ENCODE results near the gene FCRLB.
"Not testable (repeated sequence)": the region's sequence is repeated elsewhere in the genome, so short reads cannot be mapped to it uniquely, and the experiment has no call there.

FCRLB gene

DNA sequence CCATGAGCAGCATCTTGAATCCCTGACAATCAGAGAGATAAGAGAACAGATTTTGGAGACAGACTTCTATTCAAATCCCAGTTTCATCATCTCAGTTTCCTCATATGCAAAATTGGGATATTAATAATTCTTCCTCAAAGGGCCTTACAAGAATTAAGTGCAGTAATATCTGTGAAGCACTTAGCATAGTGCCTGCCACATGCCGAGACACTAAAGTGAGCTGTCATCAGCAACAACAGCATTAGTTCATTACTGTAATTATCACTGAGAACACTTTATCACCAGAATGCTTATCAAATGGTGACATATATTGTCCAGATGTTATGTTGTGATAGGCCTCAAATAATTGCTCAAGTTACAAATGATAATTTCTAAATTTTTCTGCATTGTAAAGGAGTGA is 922 bp upstream of the FCRLB start:
- DNase-seq (ENCODE audit: low read depth): no peak

DNA sequence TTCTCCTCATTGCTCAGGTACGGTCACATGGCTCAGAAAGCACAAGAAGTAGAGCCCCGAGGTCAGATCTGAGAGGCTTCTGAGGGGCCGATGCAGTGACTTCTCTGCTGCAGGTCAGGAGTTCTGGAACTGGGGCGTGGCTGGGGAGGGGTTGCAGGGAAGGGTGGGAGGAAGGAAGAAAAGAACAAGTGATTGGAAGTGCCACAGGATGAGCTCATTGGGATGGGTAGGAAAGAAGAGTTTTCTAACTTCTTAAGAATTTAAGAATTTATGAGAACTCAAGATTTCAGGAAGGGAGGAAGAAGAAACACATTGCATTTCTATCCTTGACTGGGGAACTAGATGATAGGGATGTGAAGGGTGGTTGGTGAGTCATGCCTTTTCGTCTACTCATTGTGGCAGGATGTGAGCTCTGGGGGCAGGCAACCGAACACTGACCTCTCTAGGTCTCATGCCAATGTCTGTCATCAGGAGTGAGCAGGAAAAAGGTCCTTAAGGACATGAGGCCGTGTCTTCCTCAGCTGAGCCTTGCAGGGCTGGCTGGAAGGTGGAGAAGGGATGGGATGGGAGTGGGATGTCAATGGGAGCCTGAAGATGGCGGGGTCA is 497 bp downstream of the FCRLB start:
- DNase-seq (ENCODE audit: low read depth): peak; percentile 91

GRCh38 chr1:161722406-161722805 is 1.1 kb downstream of the FCRLB start:
- DNase-seq (ENCODE audit: low read depth): no peak

- no peak for DNase-seq (ENCODE audit: low read depth)
These were observed 2.3 kb downstream of the FCRLB start for GRCh38 chr1:161723459-161724141.

DNA sequence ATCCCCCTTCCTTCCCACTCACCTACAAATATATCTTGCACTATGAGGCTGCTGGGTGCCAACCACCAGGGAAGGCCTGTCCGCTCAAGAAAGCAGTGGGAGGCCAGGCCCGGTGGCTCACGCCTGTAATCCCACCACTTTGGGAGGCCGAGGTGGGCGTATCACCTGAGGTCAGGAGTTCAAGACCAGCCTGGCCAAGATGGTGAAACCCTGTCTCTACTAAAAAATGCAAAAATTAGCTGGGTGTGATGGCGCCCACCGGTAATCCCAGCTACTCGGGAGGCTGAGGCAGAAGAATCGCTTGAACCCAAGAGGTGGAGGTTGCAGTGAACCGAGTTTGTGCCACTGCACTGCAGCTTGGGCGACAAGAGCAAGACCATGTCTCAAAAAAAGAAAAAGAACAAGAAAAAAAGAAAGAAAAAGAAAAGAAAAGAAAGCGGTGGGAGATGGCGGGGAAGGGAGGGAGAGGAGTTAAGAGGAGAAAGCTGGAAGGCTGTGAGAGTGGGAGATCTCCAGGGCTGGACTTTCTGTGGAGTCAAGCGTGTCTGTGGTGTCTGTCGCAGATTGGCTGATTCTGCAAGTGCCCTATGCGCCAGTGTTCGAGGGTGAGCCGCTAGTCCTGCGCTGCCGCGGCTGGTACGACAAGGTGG is 4.0 kb downstream of the FCRLB start:
- DNase-seq (ENCODE audit: low read depth): not testable (repeated sequence)

GRCh38 chr1:161725908-161726472 is 4.6 kb downstream of the FCRLB start:
- no peak for DNase-seq (ENCODE audit: low read depth)

GRCh38 chr1:161726473-161727255 is 5.3 kb downstream of the FCRLB start:
- peak; percentile 66 for DNase-seq (ENCODE audit: low read depth)

DNA sequence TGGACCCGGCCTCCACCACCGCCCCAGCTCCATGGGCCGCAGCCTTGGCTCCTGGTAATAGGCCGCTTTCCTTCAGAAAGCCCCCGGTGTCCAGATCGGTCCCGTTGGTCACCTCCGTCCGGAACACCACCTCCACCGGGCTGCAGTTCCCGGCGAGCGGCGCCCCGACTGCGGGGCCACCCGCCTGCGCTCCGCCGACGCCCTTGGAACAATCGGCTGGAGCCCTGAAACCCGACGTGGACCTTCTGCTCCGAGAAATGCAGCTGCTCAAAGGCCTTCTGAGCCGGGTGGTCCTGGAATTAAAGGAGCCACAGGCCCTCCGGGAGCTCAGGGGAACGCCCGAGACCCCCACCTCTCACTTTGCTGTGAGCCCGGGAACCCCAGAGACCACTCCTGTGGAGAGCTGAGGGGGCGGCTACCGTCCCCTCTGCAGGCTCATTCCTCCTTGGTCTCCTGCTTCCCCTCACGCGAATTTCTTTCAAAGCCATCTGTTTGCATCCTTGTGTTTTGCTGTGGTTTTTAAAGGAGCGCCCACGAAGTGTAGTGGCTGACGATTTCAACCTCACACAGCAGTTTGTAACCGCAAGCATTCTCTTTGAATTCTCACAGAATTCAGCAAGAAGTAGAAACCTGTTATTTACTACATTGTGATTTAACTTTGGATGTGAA is 6.0 kb downstream of the FCRLB start:
- DNase-seq (ENCODE audit: low read depth): peak; percentile 74

- DNase-seq (ENCODE audit: low read depth): no peak
These were observed 7.3 kb downstream of the FCRLB start for GRCh38 chr1:161728376-161729226.

DNA sequence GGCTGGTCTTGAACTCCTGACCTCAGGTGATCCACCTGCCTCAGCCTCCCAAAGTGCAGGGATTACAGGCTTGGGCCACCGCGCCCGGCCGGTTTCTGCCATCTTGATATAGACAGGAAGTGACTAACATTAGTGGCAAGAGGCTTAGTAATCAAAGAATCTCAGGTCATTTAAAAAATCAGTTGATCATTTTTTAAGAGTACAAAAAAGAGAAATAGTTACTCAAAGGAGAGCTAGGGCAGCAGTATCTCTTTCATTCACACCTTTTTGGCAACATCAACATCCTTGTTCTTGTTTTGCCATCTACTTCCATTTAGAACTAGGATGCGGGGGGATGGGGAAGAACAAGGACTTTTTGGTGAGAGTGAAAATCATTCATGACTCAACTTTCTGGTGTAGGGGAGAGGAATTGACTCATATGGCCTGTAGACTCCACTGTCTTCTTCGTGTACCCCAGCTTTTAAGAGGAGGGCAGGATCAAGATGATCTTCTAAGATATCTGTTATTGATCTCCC is 8.8 kb downstream of the FCRLB start:
- no peak for DNase-seq (ENCODE audit: low read depth)

DNA sequence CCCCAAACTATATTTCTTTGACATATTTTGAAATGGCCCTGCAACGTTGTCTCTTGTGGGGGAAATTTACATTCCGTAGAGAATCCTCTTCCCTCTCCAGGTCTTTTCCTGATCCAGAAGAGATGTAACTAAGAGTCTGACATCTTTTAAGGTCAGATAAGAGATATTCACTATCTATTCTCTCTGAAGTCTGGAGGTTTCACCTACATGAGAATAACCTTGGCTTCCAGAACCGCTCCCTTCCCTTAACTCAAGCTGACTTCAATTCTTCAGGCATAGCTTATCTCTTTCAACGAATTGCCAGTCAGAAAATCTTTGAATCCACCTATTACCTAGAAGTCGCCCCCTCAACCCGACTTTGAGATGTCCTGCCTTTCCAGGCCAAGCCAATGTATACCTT is 9.9 kb downstream of the FCRLB start:
- no peak for DNase-seq (ENCODE audit: low read depth)

- DNase-seq (ENCODE audit: low read depth): no peak
These were observed 10.8 kb downstream of the FCRLB start for GRCh38 chr1:161731981-161732718.

- DNase-seq (ENCODE audit: low read depth): peak; percentile 91
These were observed 12.2 kb downstream of the FCRLB start for GRCh38 chr1:161733526-161733925.

DNA sequence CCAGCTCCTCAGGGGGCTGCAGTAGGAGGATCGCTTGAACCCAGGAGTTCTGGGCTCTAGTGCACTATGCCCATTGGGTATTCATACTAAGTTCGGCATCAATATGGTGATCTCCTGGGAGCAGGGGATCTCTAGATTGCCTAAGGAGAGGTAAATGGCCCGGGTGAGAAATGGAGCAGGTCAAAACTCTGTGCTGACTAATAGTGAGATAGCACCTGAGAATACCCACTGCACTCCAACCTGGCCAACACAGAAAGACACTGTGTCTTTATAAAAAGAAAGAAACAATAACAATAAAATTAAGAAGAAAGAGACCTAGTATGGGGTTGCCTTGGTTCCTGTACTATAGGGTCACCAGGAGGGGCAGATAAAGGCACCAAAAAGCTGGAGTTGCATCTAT is 14.5 kb downstream of the FCRLB start:
- DNase-seq (ENCODE audit: low read depth): no peak

DNA sequence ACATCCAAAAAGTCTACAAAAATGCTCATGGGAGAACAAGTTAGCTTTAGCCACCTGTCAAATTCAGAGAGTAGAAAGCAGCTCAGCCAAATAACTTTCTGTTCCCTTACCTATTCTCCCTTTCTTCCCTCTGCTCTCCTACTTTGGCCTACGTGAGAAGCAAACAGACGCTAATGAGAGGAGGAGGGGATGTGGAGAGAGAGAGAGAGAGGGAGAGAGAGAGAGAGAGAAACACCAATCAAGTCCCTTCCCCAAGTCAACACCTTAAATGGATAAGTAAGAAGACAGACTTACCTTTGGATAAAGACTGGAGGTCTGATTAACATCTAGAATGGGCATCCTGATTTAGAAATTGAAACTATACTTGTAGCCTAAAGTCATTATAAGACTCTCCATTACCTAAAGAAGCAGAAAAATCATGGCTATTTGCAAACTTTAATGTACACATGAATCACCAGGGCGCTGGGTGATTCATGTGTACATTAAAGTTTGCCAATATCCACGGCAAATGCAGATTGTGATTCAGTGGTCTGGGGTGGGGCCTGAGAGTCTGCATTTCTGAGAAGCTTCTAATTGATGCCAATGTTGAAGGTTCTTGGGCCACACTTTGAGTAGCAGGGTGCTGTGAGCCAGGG is 15.1 kb downstream of the FCRLB start:
- no peak for DNase-seq (ENCODE audit: low read depth)

DNA sequence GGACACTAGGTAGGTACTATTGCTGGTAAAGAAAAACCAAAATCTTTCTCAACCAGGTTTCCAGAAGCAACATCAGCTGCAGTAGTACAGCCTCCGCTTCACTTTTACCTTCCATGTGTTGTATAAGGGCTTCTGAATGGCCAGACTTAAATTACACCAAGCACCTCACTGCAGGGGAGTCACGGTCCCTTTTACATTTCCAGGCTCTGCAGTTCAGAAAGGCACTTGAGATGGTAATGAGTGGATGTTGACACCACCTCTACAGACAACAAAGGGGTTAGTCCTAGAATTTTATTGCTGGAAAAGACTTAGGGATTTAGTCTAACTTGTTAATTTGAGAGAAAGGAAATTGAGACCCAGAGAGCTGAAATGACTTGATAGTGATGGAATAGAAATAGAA is 16.3 kb downstream of the FCRLB start:
- no peak for DNase-seq (ENCODE audit: low read depth)

DNA sequence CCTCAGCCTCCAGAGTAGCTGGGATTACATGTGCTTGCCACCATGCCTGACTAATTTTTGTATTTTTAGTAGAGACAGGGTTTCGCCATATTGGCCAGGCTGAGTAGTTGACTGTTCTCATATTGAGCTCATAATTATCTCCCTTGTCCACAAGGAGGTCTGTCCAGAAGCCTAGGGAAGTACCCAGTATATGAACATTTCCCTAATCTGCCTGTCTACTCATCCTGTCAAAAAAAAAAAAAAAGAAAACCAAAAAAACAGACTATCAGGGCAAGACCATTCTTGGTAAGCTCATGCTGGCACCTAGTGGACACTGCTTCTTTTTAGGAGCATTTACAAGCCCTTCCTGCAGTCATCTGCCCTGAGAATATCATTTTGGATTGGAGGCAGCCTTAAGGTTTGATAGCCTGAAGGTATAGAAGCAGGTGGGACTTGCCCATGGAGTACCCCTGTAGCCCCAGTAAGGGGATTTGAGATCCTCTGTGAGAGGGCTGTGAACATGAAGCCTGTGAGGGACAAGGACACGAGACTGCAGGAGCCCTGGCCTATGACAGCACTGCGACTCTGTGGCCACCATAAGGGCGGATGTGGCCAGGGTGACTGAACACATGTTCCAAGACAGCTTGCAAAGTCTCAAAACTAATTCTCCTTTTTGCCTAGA is 17.4 kb downstream of the FCRLB start:
- DNase-seq (ENCODE audit: low read depth): peak; percentile 53

GRCh38 chr1:161739865-161740566 is 18.7 kb downstream of the FCRLB start:
- no peak for DNase-seq (ENCODE audit: low read depth)
